CD4-positive, alpha-beta memory T cell (primary cell): ENCODE measurements around the gene CTSV. TPM values are rescaled to one million over a fixed set of nuclear protein-coding genes. Genes with fewer than 3 reads are reported as not detected.
"Not testable (repeated sequence)": the region's sequence is repeated elsewhere in the genome, so short reads cannot be mapped to it uniquely, and the experiment has no call there.

ENCODE experiments used
- CTCF ChIA-PET: fragments of 350-600 bp; sonication (Branson Sonifier 250); formaldehyde crosslinking; loops from one replicate; lab custom pipeline; 2021; ENCODE audit warnings: inconsistent platforms; ENCODE audit not compliant: partially characterized antibody; lab: Charles Lee
- POLR2A ChIA-PET: fragments of 350-600 bp; sonication (Branson Sonifier 250); formaldehyde crosslinking; loops from one replicate; lab custom pipeline; 2021; ENCODE audit not compliant: partially characterized antibody; lab: Charles Lee
- DNase-seq, 5 donors: peaks; one replicate each; pipeline versions ENCODE4 v3.0.0 to v3.0.0-alpha.2; 2020 to 2022; ENCODE audit warnings: mixed read lengths in 1 of 5
- H3K27ac ChIP-seq: one replicate; pipeline ENCODE4 v1.7.0; 2013; ENCODE audit warnings: low read depth, low read length
- H3K27me3 ChIP-seq: 2 replicates; pipeline ENCODE4 v1.7.0; 2013; ENCODE audit warnings: mild to moderate bottlenecking, low read length, moderate library complexity; ENCODE audit not compliant: insufficient read depth
- H3K36me3 ChIP-seq: 2 replicates; pipeline ENCODE4 v1.7.0; 2013; ENCODE audit warnings: mild to moderate bottlenecking, low read length, moderate library complexity; ENCODE audit not compliant: insufficient read depth
- H3K4me1 ChIP-seq: 2 replicates; pipeline ENCODE4 v1.7.0; 2013; ENCODE audit warnings: mild to moderate bottlenecking, low read length, moderate library complexity; ENCODE audit not compliant: insufficient read depth
- H3K4me3 ChIP-seq, 2 donors: one replicate each; pipeline ENCODE4 v1.7.0; 2013; ENCODE audit warnings: low read length in 2 of 2, mild to moderate bottlenecking in 1 of 2
- H3K9me3 ChIP-seq, 2 donors: one replicate each; pipeline ENCODE4 v1.7.0; 2013; ENCODE audit warnings: low read length in 2 of 2, control low read depth in 1 of 2; ENCODE audit not compliant: control insufficient read depth in 1 of 2
- H3K27ac Mint-ChIP-seq, 7 donors: one replicate each; pipeline ENCODE4 v1.8.0; 2020 to 2021; ENCODE audit warnings: mixed read lengths in 7 of 7, mild to moderate bottlenecking in 6 of 7, inconsistent platforms in 3 of 7, moderate library complexity in 3 of 7
- H3K27me3 Mint-ChIP-seq, 2 donors: one replicate each; pipeline ENCODE4 v1.8.0; 2020 to 2021; ENCODE audit warnings: mixed read lengths in 2 of 2
- H3K36me3 Mint-ChIP-seq, 2 donors: one replicate each; pipeline ENCODE4 v1.8.0; 2020 to 2021; ENCODE audit warnings: mixed read lengths in 2 of 2, inconsistent platforms in 1 of 2, mild to moderate bottlenecking in 1 of 2
- H3K4me1 Mint-ChIP-seq, 4 donors: one replicate each; pipeline ENCODE4 v1.8.0; 2020 to 2021; ENCODE audit warnings: mixed read lengths in 4 of 4, mild to moderate bottlenecking in 1 of 4
- H3K4me3 Mint-ChIP-seq, 8 donors: one replicate each; pipeline ENCODE4 v1.8.0; 2020 to 2021; ENCODE audit warnings: mixed read lengths in 8 of 8, mild to moderate bottlenecking in 7 of 8, moderate library complexity in 6 of 8, inconsistent platforms in 3 of 8
- H3K9me3 Mint-ChIP-seq, 8 donors: one replicate each; pipeline ENCODE4 v1.8.0; 2020 to 2021; ENCODE audit warnings: mixed read lengths in 8 of 8, mild to moderate bottlenecking in 5 of 8, inconsistent platforms in 3 of 8, moderate library complexity in 1 of 8
- intact Hi-C: fragments of 100-400 bp; cut with micrococcal nuclease; formaldehyde crosslinking; loops from one replicate; pipeline ENCODE4 v1.15.1; 2023
- polyA plus RNA-seq, 2 donors: library from polyadenylated mRNA; unstranded; fragments of 300-500 nt; fragmentation: Illumina TruSeq; gene quantifications; one replicate each; pipeline ENCODE4 v1.2.3, GENCODE V29; 2021
- total RNA-seq, 2 experiments: library from RNA; stranded (reverse); gene quantifications; one replicate each; pipeline ENCODE4 v1.2.3, GENCODE V29; 2021

The CTSV gene
- total and polyA plus RNA-seq, 4 experiments from 2014 or later, result not detected

- H3K27me3 Mint-ChIP-seq, H3K4me3 ChIP-seq, POLR2A ChIA-PET, H3K36me3 Mint-ChIP-seq, H3K36me3 ChIP-seq, H3K27me3 ChIP-seq, H3K27ac ChIP-seq, H3K9me3 Mint-ChIP-seq, H3K4me3 Mint-ChIP-seq, intact Hi-C loops, DNase-seq, CTCF ChIA-PET, H3K4me1 ChIP-seq, H3K9me3 ChIP-seq: not testable (repeated sequence)
- peaks cover 20 to 56% (median 40%) of the 10 kb centered on the region in 4 donors for H3K4me1 Mint-ChIP-seq
- H3K27ac Mint-ChIP-seq, result peak overlapping the region in 2 of 7 donors; percentile 35 to 39
Observed at GRCh38 chr9:97000139-97000787, 38.7 kb downstream of the CTSV start.

GRCh38 chr9:96999733-97000132, 39.2 kb downstream of the CTSV start:
- H3K27me3 Mint-ChIP-seq, intact Hi-C loops, H3K4me3 Mint-ChIP-seq, H3K4me1 ChIP-seq, CTCF ChIA-PET, H3K9me3 ChIP-seq, H3K36me3 Mint-ChIP-seq, H3K9me3 Mint-ChIP-seq, H3K4me3 ChIP-seq, H3K27me3 ChIP-seq, H3K27ac Mint-ChIP-seq, H3K36me3 ChIP-seq, H3K27ac ChIP-seq, POLR2A ChIA-PET, DNase-seq: not testable (repeated sequence)
- peaks cover 20 to 56% (median 41%) of the 10 kb centered on the region in 4 donors for H3K4me1 Mint-ChIP-seq

DNA sequence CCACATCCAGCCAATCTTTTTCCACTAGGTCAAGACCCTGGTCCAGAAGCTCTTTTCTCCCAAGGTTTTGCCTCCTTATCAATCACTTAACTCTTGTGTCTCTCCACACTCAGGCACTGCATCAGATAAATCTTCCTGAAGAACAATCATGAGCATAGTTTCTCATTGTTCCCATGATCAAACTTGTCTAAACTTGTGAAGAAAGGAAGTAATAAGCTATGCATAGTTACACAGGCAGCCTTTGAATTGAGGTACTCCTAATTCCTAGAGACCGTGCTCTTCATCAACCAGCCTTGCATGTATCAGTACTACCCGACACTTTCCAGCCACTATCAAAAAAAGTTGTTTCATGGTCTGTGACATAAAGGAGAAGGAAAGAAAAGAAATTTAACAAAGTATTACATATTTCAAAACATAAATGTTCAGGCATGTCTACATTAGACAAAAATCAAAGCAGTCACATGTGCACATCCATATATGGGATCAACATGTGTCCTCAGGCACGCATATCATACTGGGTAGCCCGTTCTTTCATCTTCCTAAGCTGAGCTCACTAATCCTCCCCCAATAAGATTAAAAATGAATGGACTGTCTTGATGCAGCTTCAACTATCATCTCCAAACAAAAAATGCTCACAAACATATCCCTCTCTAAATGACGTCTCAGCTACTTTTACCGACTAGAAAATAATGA, 41.8 kb downstream of the CTSV start:
- H3K36me3 Mint-ChIP-seq, H3K9me3 ChIP-seq, CTCF ChIA-PET, POLR2A ChIA-PET, H3K27me3 ChIP-seq, H3K9me3 Mint-ChIP-seq, H3K4me1 ChIP-seq, intact Hi-C loops, H3K27ac Mint-ChIP-seq, DNase-seq, H3K4me3 ChIP-seq, H3K36me3 ChIP-seq, H3K27ac ChIP-seq, H3K27me3 Mint-ChIP-seq: not testable (repeated sequence)
- Mint-ChIP-seq H3K4me3 (peak overlapping the region in 1 of 8 donors; percentile 4), H3K4me1 (peaks cover 12 to 45% (median 31%) of the 10 kb centered on the region in 4 donors)

GRCh38 chr9:96994531-96995016, 44.4 kb downstream of the CTSV start:
- H3K27ac Mint-ChIP-seq, POLR2A ChIA-PET, H3K4me3 ChIP-seq, H3K9me3 ChIP-seq, H3K27me3 ChIP-seq, intact Hi-C loops, H3K36me3 Mint-ChIP-seq, H3K27ac ChIP-seq, H3K4me1 ChIP-seq, H3K9me3 Mint-ChIP-seq, H3K27me3 Mint-ChIP-seq, H3K36me3 ChIP-seq, H3K4me3 Mint-ChIP-seq, CTCF ChIA-PET, DNase-seq: not testable (repeated sequence)
- H3K4me1 Mint-ChIP-seq, result peaks cover 11 to 32% (median 22%) of the 10 kb centered on the region in 4 donors

- H3K36me3 Mint-ChIP-seq, CTCF ChIA-PET, H3K27me3 Mint-ChIP-seq, H3K27ac Mint-ChIP-seq, DNase-seq, H3K36me3 ChIP-seq, H3K27ac ChIP-seq, H3K9me3 ChIP-seq, POLR2A ChIA-PET, H3K27me3 ChIP-seq, H3K4me3 ChIP-seq, H3K4me3 Mint-ChIP-seq, H3K4me1 ChIP-seq, intact Hi-C loops, H3K9me3 Mint-ChIP-seq: not testable (repeated sequence)
- H3K4me1 Mint-ChIP-seq, result peaks cover 14 to 37% (median 20%) of the 10 kb centered on the region in 4 donors
Observed at GRCh38 chr9:96992303-96992702, 46.6 kb downstream of the CTSV start.

- H3K9me3 ChIP-seq, H3K27ac ChIP-seq, H3K9me3 Mint-ChIP-seq, H3K27me3 Mint-ChIP-seq, H3K27me3 ChIP-seq, DNase-seq, H3K36me3 ChIP-seq, H3K4me1 ChIP-seq, CTCF ChIA-PET, H3K4me3 ChIP-seq, H3K36me3 Mint-ChIP-seq, POLR2A ChIA-PET, H3K4me3 Mint-ChIP-seq, intact Hi-C loops: not testable (repeated sequence)
- H3K4me1 Mint-ChIP-seq, result peaks cover 13 to 41% (median 24%) of the 10 kb centered on the region in 4 donors
- peak overlapping the region in 1 of 7 donors; percentile 1 for H3K27ac Mint-ChIP-seq
Observed at GRCh38 chr9:96989747-96990318, 49.1 kb downstream of the CTSV start.

DNA sequence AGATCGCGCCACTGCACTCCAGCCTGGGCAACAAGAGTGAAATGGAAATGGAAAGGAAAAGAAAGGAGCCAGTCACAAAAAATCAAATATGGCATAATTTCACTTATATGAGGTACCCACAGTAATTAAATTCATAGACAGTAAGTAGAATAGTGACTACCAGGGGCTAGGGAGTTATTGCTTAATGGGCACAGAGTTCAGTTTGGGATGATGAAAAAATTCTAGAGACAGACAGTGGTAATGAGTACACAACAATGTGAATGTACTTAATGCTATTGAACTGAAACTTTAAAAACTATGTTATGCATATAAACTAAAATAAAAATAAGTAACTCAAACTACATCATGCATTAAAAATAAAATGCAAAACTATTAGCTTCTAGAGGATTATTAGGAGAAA, 54.1 kb downstream of the CTSV start:
- H3K27ac Mint-ChIP-seq, DNase-seq, H3K9me3 ChIP-seq, POLR2A ChIA-PET, H3K4me3 Mint-ChIP-seq, H3K27me3 Mint-ChIP-seq, H3K36me3 Mint-ChIP-seq, CTCF ChIA-PET, intact Hi-C loops, H3K27me3 ChIP-seq, H3K4me1 ChIP-seq, H3K9me3 Mint-ChIP-seq, H3K4me3 ChIP-seq, H3K27ac ChIP-seq, H3K36me3 ChIP-seq: not testable (repeated sequence)
- peaks cover 8 to 32% (median 18%) of the 10 kb centered on the region in 4 donors for H3K4me1 Mint-ChIP-seq
